DND-41 (cell line): Measurements from ENCODE around the gene FBXL5.

Source experiments
- EZH2 ChIP-seq: IDR thresholded peaks from 3 replicates; pipeline ENCODE4 v1.6.1; 2012; ENCODE audit warnings: borderline replicate concordance, low read depth, mild to moderate bottlenecking, moderate library complexity, low read length, inconsistent platforms; ENCODE audit not compliant: severe bottlenecking
- TF ChIP-seq, protein P1 (sequence below): IDR thresholded peaks from 2 replicates; pipeline ENCODE4 v1.5.1; 2012; ENCODE audit warnings: borderline replicate concordance, low read length, moderate library complexity, mild to moderate bottlenecking; ENCODE audit not compliant: poor library complexity, severe bottlenecking; ENCODE audit errors: extremely low read depth

- TF ChIP-seq, protein P1, sequence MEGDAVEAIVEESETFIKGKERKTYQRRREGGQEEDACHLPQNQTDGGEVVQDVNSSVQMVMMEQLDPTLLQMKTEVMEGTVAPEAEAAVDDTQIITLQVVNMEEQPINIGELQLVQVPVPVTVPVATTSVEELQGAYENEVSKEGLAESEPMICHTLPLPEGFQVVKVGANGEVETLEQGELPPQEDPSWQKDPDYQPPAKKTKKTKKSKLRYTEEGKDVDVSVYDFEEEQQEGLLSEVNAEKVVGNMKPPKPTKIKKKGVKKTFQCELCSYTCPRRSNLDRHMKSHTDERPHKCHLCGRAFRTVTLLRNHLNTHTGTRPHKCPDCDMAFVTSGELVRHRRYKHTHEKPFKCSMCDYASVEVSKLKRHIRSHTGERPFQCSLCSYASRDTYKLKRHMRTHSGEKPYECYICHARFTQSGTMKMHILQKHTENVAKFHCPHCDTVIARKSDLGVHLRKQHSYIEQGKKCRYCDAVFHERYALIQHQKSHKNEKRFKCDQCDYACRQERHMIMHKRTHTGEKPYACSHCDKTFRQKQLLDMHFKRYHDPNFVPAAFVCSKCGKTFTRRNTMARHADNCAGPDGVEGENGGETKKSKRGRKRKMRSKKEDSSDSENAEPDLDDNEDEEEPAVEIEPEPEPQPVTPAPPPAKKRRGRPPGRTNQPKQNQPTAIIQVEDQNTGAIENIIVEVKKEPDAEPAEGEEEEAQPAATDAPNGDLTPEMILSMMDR: no peak
- no peak for TF ChIP-seq EZH2
Measured at GRCh38 chr4:15683143-15683495, 28.0 kb upstream of the FBXL5 start.
